OCI-LY7 (cell line): Measurements from ENCODE around the gene SPRN. TPM values are rescaled to one million over a fixed set of nuclear protein-coding genes. Genes with fewer than 3 reads are reported as not detected.
"Not testable (repeated sequence)": the region's sequence is repeated elsewhere in the genome, so short reads cannot be mapped to it uniquely, and the experiment has no call there.

Experiments
- BruUV-seq: library from RNA; stranded (reverse); fragments of 400-500 nt; replicated peaks from 2 replicates; lab custom pipeline; 2021; lab: Mats Ljungman, UMichigan
- CTCF ChIA-PET: fragments of 300-600 bp; sonication (Branson Sonifier 250); formaldehyde crosslinking; loops from one replicate; lab custom pipeline; 2022; ENCODE audit warnings: antibody characterized with exemption; ENCODE audit not compliant: unreplicated experiment; lab: Charles Lee
- POLR2A ChIA-PET: fragments of 300-600 bp; sonication (Branson Sonifier 250); formaldehyde crosslinking; loops from one replicate; lab custom pipeline; 2022; ENCODE audit warnings: antibody characterized with exemption; lab: Charles Lee
- DNase-seq: peaks from one replicate; pipeline ENCODE4 v3.0.0-alpha.2; 2015; ENCODE audit warnings: low spot score
- H2AFZ ChIP-seq: fragments of 200-600 bp; sonication (generic), shearing (Covaris generic); 2 replicates; pipeline ENCODE4 v1.6.1; 2014; ENCODE audit warnings: mild to moderate bottlenecking, antibody characterized with exemption, low read length, moderate library complexity
- H3K27ac ChIP-seq: fragments of 200-600 bp; sonication (generic); 2 replicates; pipeline ENCODE4 v1.5.1; 2014; ENCODE audit warnings: mixed run types, low read depth, mild to moderate bottlenecking, moderate library complexity, low read length, inconsistent platforms; ENCODE audit not compliant: poor library complexity, severe bottlenecking
- H3K36me3 ChIP-seq: fragments of 200-600 bp; sonication (generic); 2 replicates; pipeline ENCODE4 v1.6.1; 2014; ENCODE audit warnings: mild to moderate bottlenecking, antibody characterized with exemption, low read length, moderate library complexity, mixed read lengths; ENCODE audit not compliant: insufficient read depth
- H3K4me1 ChIP-seq: fragments of 200-600 bp; sonication (generic); 2 replicates; pipeline ENCODE4 v1.5.1; 2014; ENCODE audit warnings: mild to moderate bottlenecking, low read length; ENCODE audit not compliant: insufficient read depth, poor library complexity, severe bottlenecking
- H3K4me2 ChIP-seq: fragments of 200-600 bp; sonication (generic); 2 replicates; pipeline ENCODE4 v1.6.1; 2014; ENCODE audit warnings: mild to moderate bottlenecking, low read length
- H3K4me3 ChIP-seq: fragments of 200-600 bp; sonication (generic); 2 replicates; pipeline ENCODE4 v1.5.1; 2014; ENCODE audit warnings: mild to moderate bottlenecking, low read depth, low read length; ENCODE audit not compliant: poor library complexity, severe bottlenecking
- H3K79me2 ChIP-seq: fragments of 200-600 bp; sonication (generic); 2 replicates; pipeline ENCODE4 v1.6.1; 2016; ENCODE audit warnings: low read depth, mild to moderate bottlenecking, low read length, moderate library complexity, mixed read lengths; ENCODE audit not compliant: insufficient read depth
- H3K9me2 ChIP-seq: fragments of 200-600 bp; sonication (generic); 2 replicates; pipeline ENCODE4 v1.6.1; 2016; ENCODE audit warnings: mild to moderate bottlenecking, low read length, mixed read lengths; ENCODE audit not compliant: insufficient read depth
- H3K9me3 ChIP-seq: fragments of 200-600 bp; sonication (generic); 2 replicates; pipeline ENCODE4 v1.6.1; 2014; ENCODE audit warnings: mild to moderate bottlenecking, mixed run types, low read length, mixed read lengths
- H4K20me1 ChIP-seq: fragments of 200-600 bp; sonication (generic); 2 replicates; pipeline ENCODE4 v1.6.1; 2014; ENCODE audit warnings: mild to moderate bottlenecking, antibody characterized with exemption, low read length, moderate library complexity, mixed read lengths; ENCODE audit not compliant: insufficient read depth
- CTCF ChIP-seq: fragments of 200-600 bp; sonication (generic); conservative IDR thresholded peaks from 2 replicates; pipeline ENCODE4 v1.5.1; 2014; ENCODE audit warnings: mild to moderate bottlenecking, antibody characterized with exemption, low read length, moderate library complexity, mixed read lengths
- EZH2phosphoT487 ChIP-seq: fragments of 200-600 bp; sonication (generic); IDR thresholded peaks from 2 replicates; pipeline ENCODE4 v1.6.1; 2018; ENCODE audit warnings: low read depth, borderline replicate concordance, mild to moderate bottlenecking, mixed run types, antibody characterized with exemption, low read length, moderate library complexity, mixed read lengths
- intact Hi-C: fragments of 100-400 bp; cut with micrococcal nuclease; formaldehyde crosslinking; loops from one replicate; pipeline ENCODE4 v1.10.0; 2022; ENCODE audit not compliant: unreplicated experiment
- total RNA-seq, 2 experiments: library from RNA; depleted of rRNA in 1 of 2; stranded (reverse); fragments of >200 nt in 1 of 2; shearing (Covaris generic) in 1 of 2; gene quantifications; 2 replicates each; pipeline ENCODE4 v1.2.3, GENCODE V29; 2014 to 2022

SPRN gene
- total RNA-seq, 2 experiments from 2014 or later: not detected

GRCh38 chr10:133471300-133472109, 47.1 kb upstream of the SPRN start:
- no peaks in the 10 kb centered on the region for H3K4me1 ChIP-seq
- CTCF ChIA-PET: no interaction called here
- no TSS peak for BruUV-seq
- no peaks in the 10 kb centered on the region for H3K9me2 ChIP-seq
- no peaks in the 10 kb centered on the region for H3K9me3 ChIP-seq
- H2AFZ ChIP-seq: no peak overlapping the region
- POLR2A ChIA-PET: no interaction called here
- H3K4me2 ChIP-seq: no peak overlapping the region
- TF ChIP-seq EZH2phosphoT487 (no peak), CTCF (no peak)
- H3K36me3 ChIP-seq: no peaks in the 10 kb centered on the region
- no peak overlapping the region for H3K4me3 ChIP-seq
- no peaks in the 10 kb centered on the region for H4K20me1 ChIP-seq
- no peak for DNase-seq
- no peaks in the 10 kb centered on the region for H3K79me2 ChIP-seq
- intact Hi-C loops: no loop called here
- no peak overlapping the region for H3K27ac ChIP-seq

GRCh38 chr10:133469205-133469604, 44.8 kb upstream of the SPRN start:
- POLR2A ChIA-PET, H3K4me3 ChIP-seq, H2AFZ ChIP-seq, BruUV-seq, CTCF ChIA-PET, H3K4me1 ChIP-seq, H3K4me2 ChIP-seq, H3K27ac ChIP-seq, H4K20me1 ChIP-seq, H3K79me2 ChIP-seq, DNase-seq, H3K9me3 ChIP-seq, H3K36me3 ChIP-seq, H3K9me2 ChIP-seq: not testable (repeated sequence)
- intact Hi-C loops: loop anchor here (10.0 kb wide), 1 partner anchor 974 kb away; no protein-coding TSS in a partner anchor

GRCh38 chr10:133467286-133467911, 43.0 kb upstream of the SPRN start:
- Histone ChIP-seq H3K4me3 (no peak overlapping the region), H3K36me3 (no peaks in the 10 kb centered on the region), H3K27ac (no peak overlapping the region), H3K79me2 (no peaks in the 10 kb centered on the region), H4K20me1 (no peaks in the 10 kb centered on the region), H3K4me2 (no peak overlapping the region), H3K9me2 (no peaks in the 10 kb centered on the region), H3K9me3 (no peaks in the 10 kb centered on the region), H3K4me1 (no peaks in the 10 kb centered on the region), H2AFZ (no peak overlapping the region)
- no peak for TF ChIP-seq CTCF
- TF ChIP-seq EZH2phosphoT487: no peak
- BruUV-seq: no TSS peak
- POLR2A ChIA-PET: no interaction called here
- CTCF ChIA-PET: no interaction called here
- DNase-seq: no peak
- intact Hi-C loops: loop anchor here (10.0 kb wide), 1 partner anchor 973 kb away; no protein-coding TSS in a partner anchor
